K562 (cell line): ENCODE measurements around the gene SETX. TPM values are rescaled to one million over a fixed set of nuclear protein-coding genes. Genes with fewer than 3 reads are reported as not detected.

Experiments
- CBFA2T2 ChIP-seq: fragments of 450-650 bp; conservative IDR thresholded peaks from 2 replicates; pipeline ENCODE4 v1.6.1; 2017; ENCODE audit warnings: mild to moderate bottlenecking
- CREBBP ChIP-seq: IDR thresholded peaks from one replicate; pipeline ENCODE4 v1.6.1; 2012; ENCODE audit warnings: low read depth, mild to moderate bottlenecking, control low read depth, inconsistent platforms, low read length
- CTCFL ChIP-seq: IDR thresholded peaks from 2 replicates; pipeline ENCODE4 v1.6.1; 2011; ENCODE audit warnings: borderline replicate concordance, low read depth, mild to moderate bottlenecking, moderate library complexity, low read length; ENCODE audit not compliant: insufficient read depth, poor library complexity, severe bottlenecking
- DPF2 ChIP-seq: fragments of 450-650 bp; IDR thresholded peaks from 2 replicates; pipeline ENCODE4 v1.6.1; 2016
- KLF16 ChIP-seq: IDR thresholded peaks from 2 replicates; pipeline ENCODE4 v1.6.1; 2016; ENCODE audit warnings: antibody characterized with exemption
- MAFG ChIP-seq: fragments of 450-650 bp; conservative IDR thresholded peaks from 2 replicates; pipeline ENCODE4 v1.6.1; 2016; ENCODE audit warnings: missing genetic modification characterization, missing compliant biosample characterization
- MITF ChIP-seq: IDR thresholded peaks from 2 replicates; pipeline ENCODE4 v1.6.1; 2014; ENCODE audit warnings: antibody characterized with exemption
- PHF20 ChIP-seq: fragments of 450-650 bp; IDR thresholded peaks from 2 replicates; pipeline ENCODE4 v1.6.1; 2018; ENCODE audit not compliant: partially characterized antibody
- PHF21A ChIP-seq: fragments of 450-650 bp; IDR thresholded peaks from 2 replicates; pipeline ENCODE4 v1.6.1; 2017; ENCODE audit warnings: low read depth, borderline replicate concordance
- ZBTB43 ChIP-seq: sonication (generic); formaldehyde crosslinking; IDR thresholded peaks from 2 replicates; pipeline ENCODE4 v1.8.0; 2023; ENCODE audit warnings: mild to moderate bottlenecking, missing genetic modification reagents
- ZC3H8 ChIP-seq: fragments of 450-650 bp; IDR thresholded peaks from 2 replicates; pipeline ENCODE4 v1.6.1; 2017
- ZFP36 ChIP-seq: fragments of 150-350 bp; IDR thresholded peaks from 2 replicates; pipeline ENCODE4 v1.6.1; 2018; ENCODE audit warnings: low read length, low read depth; ENCODE audit not compliant: partially characterized antibody
- ZNF12 ChIP-seq: sonication (generic); formaldehyde crosslinking; IDR thresholded peaks from 2 replicates; pipeline ENCODE4 v1.4.0; 2020; ENCODE audit warnings: mild to moderate bottlenecking, missing genetic modification reagents
- ZNF263 ChIP-seq: sonication (generic); formaldehyde crosslinking; IDR thresholded peaks from 2 replicates; pipeline ENCODE4 v1.8.0; 2022; ENCODE audit warnings: mild to moderate bottlenecking, missing genetic modification reagents, borderline replicate concordance
- polyA plus RNA-seq, 8 experiments: library from polyadenylated mRNA; depleted of rRNA in 4 of 8; stranded (reverse) in 5 of 8; unstranded in 3 of 8; fragments of >200 nt; fragmentation: Nextera tagmentation in 2 of 8; fragmentation: Illumina TruSeq in 1 of 8; extraction: Ambion mirVana in 2 of 8; extraction: Trizol in 1 of 8; gene quantifications; 2 replicates each; pipeline versions ENCODE4 v1.2.1 to v1.2.3, GENCODE V29; 2011 to 2014; ENCODE audit warnings: inconsistent platforms in 1 of 8, missing spikeins in 1 of 8
- total RNA-seq, 7 experiments: library from RNA; depleted of rRNA in 6 of 7; stranded (reverse); fragments of >200 nt in 6 of 7; fragmentation: Illumina TruSeq in 2 of 7; extraction: Trizol in 2 of 7; gene quantifications; 2 replicates each; pipeline versions ENCODE4 v1.2.1 to v1.2.3, GENCODE V29; 2011 to 2021; ENCODE audit warnings: low replicate concordance in 1 of 7
- TF ChIP-seq, protein P1 (sequence below): sonication (generic); formaldehyde crosslinking; IDR thresholded peaks from 2 replicates; pipeline ENCODE4 v1.8.0; 2022; ENCODE audit warnings: missing genetic modification reagents, mild to moderate bottlenecking, borderline replicate concordance
- TF ChIP-seq, protein P2 (sequence below): sonication (generic); formaldehyde crosslinking; IDR thresholded peaks from 2 replicates; pipeline ENCODE4 v1.8.1; 2023; ENCODE audit warnings: mild to moderate bottlenecking, missing genetic modification reagents

Gene SETX
- total and polyA plus RNA-seq, 9 of the 15 experiments (the other 6 are each of a cell fraction or from before 2014, with no cell fraction given), result 8.7 to 45.7 (median 28.7) TPM

DNA sequence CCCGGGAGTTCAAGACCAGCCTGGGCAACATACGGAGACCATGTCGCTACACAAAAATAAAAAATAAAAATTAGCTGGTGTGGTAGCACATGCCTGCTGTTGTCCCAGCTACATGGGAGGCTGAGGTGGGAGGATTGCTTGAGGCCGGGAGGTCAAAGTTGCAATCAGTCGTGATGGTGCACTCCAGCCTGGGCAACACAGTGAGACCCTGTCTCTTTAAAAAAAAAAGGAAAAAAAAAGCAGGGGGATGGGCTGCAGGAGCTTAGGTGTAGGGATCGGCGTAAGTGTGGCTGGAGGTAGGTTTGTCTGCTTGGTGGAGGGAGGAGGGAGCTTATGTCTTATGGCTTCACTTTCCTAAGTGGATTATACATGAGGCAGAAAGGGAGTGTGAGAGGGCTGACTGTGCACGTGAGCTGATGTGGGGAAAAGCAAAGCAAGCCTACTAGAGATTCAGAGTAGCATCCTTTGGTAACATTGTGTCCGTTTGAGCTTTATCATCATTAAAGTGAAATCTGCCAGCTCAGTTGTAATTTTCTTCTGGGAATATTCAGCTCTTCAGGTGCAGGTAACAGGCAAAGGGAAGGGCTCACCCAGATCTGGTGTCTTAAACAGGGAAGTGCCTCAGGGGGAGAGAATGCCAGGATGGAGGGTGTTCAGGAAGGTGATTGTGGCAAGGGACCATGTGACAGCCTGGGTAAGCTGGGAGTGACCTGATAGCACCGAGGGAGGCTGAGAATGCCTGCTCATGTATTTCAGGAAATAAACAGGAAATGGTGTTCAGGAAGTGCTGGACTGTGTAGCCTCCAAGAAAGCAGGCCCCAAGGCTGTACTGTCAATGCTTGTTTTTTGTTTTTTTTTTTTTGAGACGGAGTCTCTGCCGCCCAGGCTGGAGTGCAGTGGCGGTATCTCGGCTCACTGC lies 17.6 kb upstream of the SETX start (continued):
- TF ChIP-seq PHF21A (no peak), PHF20 (peak; percentile 89), MAFG (tag) (no peak), ZC3H8 (no peak), ZBTB43 (CRISPR knock-in tag) (no peak), CBFA2T2 (no peak), DPF2 (no peak), ZNF263 (CRISPR knock-in tag) (no peak), KLF16 (no peak), ZNF12 (CRISPR knock-in tag) (no peak), CREBBP (no peak), ZFP36 (no peak), MITF (no peak), CTCFL (no peak)
- TF ChIP-seq, protein P1, sequence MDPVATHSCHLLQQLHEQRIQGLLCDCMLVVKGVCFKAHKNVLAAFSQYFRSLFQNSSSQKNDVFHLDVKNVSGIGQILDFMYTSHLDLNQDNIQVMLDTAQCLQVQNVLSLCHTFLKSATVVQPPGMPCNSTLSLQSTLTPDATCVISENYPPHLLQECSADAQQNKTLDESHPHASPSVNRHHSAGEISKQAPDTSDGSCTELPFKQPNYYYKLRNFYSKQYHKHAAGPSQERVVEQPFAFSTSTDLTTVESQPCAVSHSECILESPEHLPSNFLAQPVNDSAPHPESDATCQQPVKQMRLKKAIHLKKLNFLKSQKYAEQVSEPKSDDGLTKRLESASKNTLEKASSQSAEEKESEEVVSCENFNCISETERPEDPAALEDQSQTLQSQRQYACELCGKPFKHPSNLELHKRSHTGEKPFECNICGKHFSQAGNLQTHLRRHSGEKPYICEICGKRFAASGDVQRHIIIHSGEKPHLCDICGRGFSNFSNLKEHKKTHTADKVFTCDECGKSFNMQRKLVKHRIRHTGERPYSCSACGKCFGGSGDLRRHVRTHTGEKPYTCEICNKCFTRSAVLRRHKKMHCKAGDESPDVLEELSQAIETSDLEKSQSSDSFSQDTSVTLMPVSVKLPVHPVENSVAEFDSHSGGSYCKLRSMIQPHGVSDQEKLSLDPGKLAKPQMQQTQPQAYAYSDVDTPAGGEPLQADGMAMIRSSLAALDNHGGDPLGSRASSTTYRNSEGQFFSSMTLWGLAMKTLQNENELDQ, result no peak
- TF ChIP-seq, protein P2, sequence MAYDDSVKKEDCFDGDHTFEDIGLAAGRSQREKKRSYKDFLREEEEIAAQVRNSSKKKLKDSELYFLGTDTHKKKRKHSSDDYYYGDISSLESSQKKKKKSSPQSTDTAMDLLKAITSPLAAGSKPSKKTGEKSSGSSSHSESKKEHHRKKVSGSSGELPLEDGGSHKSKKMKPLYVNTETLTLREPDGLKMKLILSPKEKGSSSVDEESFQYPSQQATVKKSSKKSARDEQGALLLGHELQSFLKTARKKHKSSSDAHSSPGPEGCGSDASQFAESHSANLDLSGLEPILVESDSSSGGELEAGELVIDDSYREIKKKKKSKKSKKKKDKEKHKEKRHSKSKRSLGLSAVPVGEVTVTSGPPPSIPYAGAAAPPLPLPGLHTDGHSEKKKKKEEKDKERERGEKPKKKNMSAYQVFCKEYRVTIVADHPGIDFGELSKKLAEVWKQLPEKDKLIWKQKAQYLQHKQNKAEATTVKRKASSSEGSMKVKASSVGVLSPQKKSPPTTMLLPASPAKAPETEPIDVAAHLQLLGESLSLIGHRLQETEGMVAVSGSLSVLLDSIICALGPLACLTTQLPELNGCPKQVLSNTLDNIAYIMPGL (CRISPR knock-in tag), result no peak
